Mammary epithelial cell (primary cell): ENCODE data around the gene MYOM3.

Experiments used
- EZH2 ChIP-seq: IDR thresholded peaks from 2 replicates; pipeline ENCODE4 v1.6.1; 2012; ENCODE audit warnings: low read length, inconsistent platforms, borderline replicate concordance
- TF ChIP-seq, protein P1 (sequence below), 2 donors: IDR thresholded peaks in 1 of 2; conservative IDR thresholded peaks in 1 of 2; 2 replicates each; pipeline ENCODE4 v1.5.1; 2011 to 2012; ENCODE audit warnings: inconsistent platforms in 2 of 2, low read length in 2 of 2, mild to moderate bottlenecking in 2 of 2, control low read depth in 1 of 2, low read depth in 1 of 2; ENCODE audit not compliant: insufficient read depth in 1 of 2; ENCODE audit errors: extremely low read depth in 1 of 2

DNA sequence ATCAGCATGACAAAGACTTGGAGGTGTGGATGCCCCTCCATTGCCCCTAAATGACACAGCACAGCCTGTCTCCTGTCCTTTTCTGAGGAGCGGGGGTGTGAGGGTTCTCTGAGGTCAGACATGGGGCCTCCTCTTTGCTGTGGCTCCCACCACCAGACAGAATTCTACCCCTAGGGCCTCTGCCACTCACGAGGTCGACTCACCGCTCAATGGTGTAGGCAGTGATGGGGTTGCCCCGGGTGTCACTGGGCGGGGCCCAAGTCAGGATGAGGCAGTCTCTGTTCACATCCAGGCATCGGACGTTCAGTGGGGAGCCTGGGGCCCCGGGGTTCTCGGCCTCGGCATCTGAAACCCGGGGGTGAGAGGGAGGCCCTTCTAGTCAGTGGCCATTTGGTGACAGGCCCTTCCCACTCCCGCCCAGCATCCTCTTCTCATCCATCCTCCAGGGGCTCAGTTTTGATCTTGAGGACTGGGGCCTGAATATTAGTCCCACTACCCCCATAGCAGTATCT is 19.9 kb downstream of the MYOM3 start:
- TF ChIP-seq, protein P1, sequence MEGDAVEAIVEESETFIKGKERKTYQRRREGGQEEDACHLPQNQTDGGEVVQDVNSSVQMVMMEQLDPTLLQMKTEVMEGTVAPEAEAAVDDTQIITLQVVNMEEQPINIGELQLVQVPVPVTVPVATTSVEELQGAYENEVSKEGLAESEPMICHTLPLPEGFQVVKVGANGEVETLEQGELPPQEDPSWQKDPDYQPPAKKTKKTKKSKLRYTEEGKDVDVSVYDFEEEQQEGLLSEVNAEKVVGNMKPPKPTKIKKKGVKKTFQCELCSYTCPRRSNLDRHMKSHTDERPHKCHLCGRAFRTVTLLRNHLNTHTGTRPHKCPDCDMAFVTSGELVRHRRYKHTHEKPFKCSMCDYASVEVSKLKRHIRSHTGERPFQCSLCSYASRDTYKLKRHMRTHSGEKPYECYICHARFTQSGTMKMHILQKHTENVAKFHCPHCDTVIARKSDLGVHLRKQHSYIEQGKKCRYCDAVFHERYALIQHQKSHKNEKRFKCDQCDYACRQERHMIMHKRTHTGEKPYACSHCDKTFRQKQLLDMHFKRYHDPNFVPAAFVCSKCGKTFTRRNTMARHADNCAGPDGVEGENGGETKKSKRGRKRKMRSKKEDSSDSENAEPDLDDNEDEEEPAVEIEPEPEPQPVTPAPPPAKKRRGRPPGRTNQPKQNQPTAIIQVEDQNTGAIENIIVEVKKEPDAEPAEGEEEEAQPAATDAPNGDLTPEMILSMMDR (conservative IDR thresholded peaks at IDR 0.05 in 1 of 2, IDR thresholded peaks at IDR 0.05 in 1 of 2; ENCODE audit: extremely low read depth in 1 of 2, insufficient read depth in 1 of 2, low read depth in 1 of 2, low read length in 2 of 2): no peak
- no peak for TF ChIP-seq EZH2
